Activated CD4-positive, alpha-beta memory T cell treated with anti-CD3 and anti-CD28 coated beads, Interleukin-2, amount 10 ng/mL, durations not matched to agents 7 days and 5 days (primary cell): Measurements from ENCODE around the gene MBP. TPM values are rescaled to one million over a fixed set of nuclear protein-coding genes. Genes with fewer than 3 reads are reported as not detected.
A peak's percentile ranks its signal among the peaks of the same experiment; 100 is the strongest.

ENCODE experiments used
- CTCF ChIA-PET: fragments of 350-600 bp; sonication (Branson Sonifier 250); formaldehyde crosslinking; loops from one replicate; lab custom pipeline; 2021; ENCODE audit warnings: antibody characterized with exemption, inconsistent platforms; lab: Charles Lee
- POLR2A ChIA-PET: fragments of 350-600 bp; sonication (Branson Sonifier 250); formaldehyde crosslinking; loops from one replicate; lab custom pipeline; 2021; ENCODE audit warnings: antibody characterized with exemption; lab: Charles Lee
- DNase-seq: peaks from one replicate; pipeline ENCODE4 v3.0.0-alpha.2; 2020
- H3K27ac Mint-ChIP-seq: one replicate; pipeline ENCODE4 v1.8.0; 2021; ENCODE audit warnings: mild to moderate bottlenecking, mixed read lengths
- H3K27me3 Mint-ChIP-seq: one replicate; pipeline ENCODE4 v1.8.0; 2021; ENCODE audit warnings: mixed read lengths
- H3K36me3 Mint-ChIP-seq: one replicate; pipeline ENCODE4 v1.8.0; 2021; ENCODE audit warnings: low read depth, mixed read lengths
- H3K4me1 Mint-ChIP-seq: one replicate; pipeline ENCODE4 v1.8.0; 2021; ENCODE audit warnings: mixed read lengths
- H3K4me3 Mint-ChIP-seq: one replicate; pipeline ENCODE4 v1.8.0; 2021; ENCODE audit warnings: mild to moderate bottlenecking, mixed read lengths
- H3K9me3 Mint-ChIP-seq: one replicate; pipeline ENCODE4 v1.8.0; 2021; ENCODE audit warnings: mixed read lengths
- total RNA-seq, 2 experiments: library from RNA; stranded (reverse); gene quantifications; one replicate each; pipeline ENCODE4 v1.2.3, GENCODE V29; 2021

Gene MBP
- total RNA-seq, 2 experiments from 2014 or later: 81.4 to 95.3 TPM

DNA sequence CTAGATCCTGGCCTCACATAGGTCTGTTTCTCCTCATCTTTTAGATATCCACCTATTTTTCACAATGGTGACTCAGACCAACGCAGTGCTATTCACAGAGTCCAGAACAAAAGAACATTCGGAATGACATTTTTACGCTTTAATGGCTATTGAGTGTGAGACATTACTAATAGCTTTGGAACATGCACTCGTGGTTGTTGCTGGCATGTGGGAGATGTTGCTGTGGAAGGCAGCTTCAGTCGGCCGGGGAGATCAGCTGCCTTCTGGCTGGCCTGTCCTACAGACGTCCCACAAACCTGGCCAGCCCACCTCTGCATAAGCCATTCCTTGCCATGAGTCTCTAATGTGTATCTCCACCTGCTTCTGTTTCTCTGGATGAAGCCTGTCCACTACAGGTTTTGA lies 3.4 kb downstream of the MBP start:
- Mint-ChIP-seq H3K4me1 (peaks cover 80% of the 10 kb centered on the region), H3K27ac (peak overlapping the region; percentile 30), H3K9me3 (no peaks in the 10 kb centered on the region), H3K36me3 (peaks cover 52% of the 10 kb centered on the region), H3K4me3 (peak overlapping the region; percentile 54), H3K27me3 (no peaks in the 10 kb centered on the region)
- ChIA-PET CTCF (no interaction called here), POLR2A (interaction anchor here (1.2 to 15.4 kb wide), 5 partner anchors 12 to 75 kb away, joined by 10 to 326 read pairs (median 61); no protein-coding TSS in a partner anchor)
- no peak for DNase-seq

GRCh38 chr18:77127769-77128671 lies 4.6 kb downstream of the MBP start:
- H3K27me3 Mint-ChIP-seq: no peaks in the 10 kb centered on the region
- H3K4me1 Mint-ChIP-seq: peaks cover 81% of the 10 kb centered on the region
- no peak for DNase-seq
- H3K4me3 Mint-ChIP-seq: peak overlapping the region; percentile 26
- peaks cover 62% of the 10 kb centered on the region for H3K36me3 Mint-ChIP-seq
- CTCF ChIA-PET: no interaction called here
- POLR2A ChIA-PET: interaction anchor here (0.7 to 15.4 kb wide), 7 partner anchors 13 to 128 kb away, joined by 3 to 326 read pairs (median 9); no protein-coding TSS in a partner anchor
- no peaks in the 10 kb centered on the region for H3K9me3 Mint-ChIP-seq
- peak overlapping the region; percentile 56 for H3K27ac Mint-ChIP-seq

- peaks cover 70% of the 10 kb centered on the region for H3K36me3 Mint-ChIP-seq
- POLR2A ChIA-PET: interaction anchor here (0.6 to 15.4 kb wide), 11 partner anchors 8 to 114 kb away, joined by 3 to 326 read pairs (median 15); partner anchors contain the start of gene MBP
- H3K27me3 Mint-ChIP-seq: no peaks in the 10 kb centered on the region
- H3K4me3 Mint-ChIP-seq: peak overlapping the region; percentile 61
- H3K9me3 Mint-ChIP-seq: no peaks in the 10 kb centered on the region
- CTCF ChIA-PET: interaction anchor here (0.8 to 3.6 kb wide), 10 partner anchors 10 to 321 kb away, joined by 3 to 20 read pairs (median 4); no protein-coding TSS in a partner anchor
- peaks cover 84% of the 10 kb centered on the region for H3K4me1 Mint-ChIP-seq
- DNase-seq: peak; percentile 73
- H3K27ac Mint-ChIP-seq: peak overlapping the region; percentile 78
Measured at GRCh38 chr18:77124452-77124922, 8.1 kb downstream of the MBP start.

GRCh38 chr18:77123320-77124231 lies 9.0 kb downstream of the MBP start:
- no peaks in the 10 kb centered on the region for H3K27me3 Mint-ChIP-seq
- H3K27ac Mint-ChIP-seq: peak overlapping the region; percentile 78
- ChIA-PET CTCF (interaction anchor here (0.8 to 3.6 kb wide), 14 partner anchors 9 to 88 kb away, joined by 3 to 20 read pairs (median 4); partner anchors contain the start of gene MBP), POLR2A (interaction anchor here (0.8 to 15.4 kb wide), 12 partner anchors 8 to 69 kb away, joined by 3 to 326 read pairs (median 12); partner anchors contain the start of gene MBP)
- no peak for DNase-seq
- H3K4me3 Mint-ChIP-seq: peak overlapping the region; percentile 61
- peaks cover 70% of the 10 kb centered on the region for H3K36me3 Mint-ChIP-seq
- no peaks in the 10 kb centered on the region for H3K9me3 Mint-ChIP-seq
- peaks cover 80% of the 10 kb centered on the region for H3K4me1 Mint-ChIP-seq

- DNase-seq: no peak
- peaks cover 64% of the 10 kb centered on the region for H3K36me3 Mint-ChIP-seq
- H3K4me3 Mint-ChIP-seq: no peak overlapping the region
- no peaks in the 10 kb centered on the region for H3K9me3 Mint-ChIP-seq
- peak overlapping the region; percentile 32 for H3K27ac Mint-ChIP-seq
- H3K27me3 Mint-ChIP-seq: no peaks in the 10 kb centered on the region
- peaks cover 69% of the 10 kb centered on the region for H3K4me1 Mint-ChIP-seq
- POLR2A ChIA-PET: interaction anchor here (1.0 to 15.4 kb wide), 7 partner anchors 9 to 123 kb away, joined by 3 to 326 read pairs (median 5); partner anchors contain the start of gene MBP
- CTCF ChIA-PET: interaction anchor here (0.9 to 3.6 kb wide), 10 partner anchors 9 to 90 kb away, joined by 3 to 20 read pairs (median 4); partner anchors contain the start of gene MBP
Measured at GRCh38 chr18:77121523-77121922, 11.1 kb downstream of the MBP start.

DNA sequence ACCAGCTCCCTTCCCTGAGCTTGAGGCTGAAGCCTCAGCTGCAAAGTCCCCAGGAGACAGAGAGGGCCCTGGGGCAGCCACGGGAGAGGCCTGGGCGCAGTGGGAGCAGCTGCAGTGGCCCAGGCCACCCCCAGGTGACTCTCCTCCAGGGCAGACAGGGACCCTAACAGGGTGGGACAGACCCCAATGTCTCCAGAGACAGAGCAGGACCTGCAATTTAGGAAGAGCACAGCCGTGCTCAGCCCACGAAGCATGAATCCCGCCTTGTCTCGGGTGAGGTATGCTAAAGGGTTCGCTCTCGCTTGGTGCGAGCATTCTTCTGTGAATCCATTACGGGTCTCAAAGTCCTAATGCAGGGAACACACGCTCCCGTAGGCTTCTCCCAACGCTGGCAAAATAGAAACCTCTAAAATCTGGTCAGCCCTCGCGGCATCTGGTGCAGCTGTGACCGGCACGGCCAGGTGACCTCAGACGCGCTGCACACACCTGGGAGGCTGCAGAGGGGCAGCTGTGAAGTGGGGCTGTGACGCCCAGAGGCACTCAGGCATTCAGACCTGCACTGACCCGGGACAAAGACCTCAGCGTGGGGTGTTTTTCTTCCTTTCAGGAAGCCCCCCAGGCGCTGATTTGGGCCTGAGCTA lies 12.6 kb downstream of the MBP start:
- CTCF ChIA-PET: interaction anchor here (1.8 kb wide), 1 partner anchor 51 kb away, joined by 5 read pairs; no protein-coding TSS in a partner anchor
- no peak overlapping the region for H3K27ac Mint-ChIP-seq
- no peaks in the 10 kb centered on the region for H3K9me3 Mint-ChIP-seq
- POLR2A ChIA-PET: interaction anchor here (7.0 kb wide), 1 partner anchor 13 kb away, joined by 80 read pairs; no protein-coding TSS in a partner anchor
- no peak overlapping the region for H3K4me3 Mint-ChIP-seq
- peaks cover 66% of the 10 kb centered on the region for H3K4me1 Mint-ChIP-seq
- DNase-seq: no peak
- H3K36me3 Mint-ChIP-seq: peaks cover 69% of the 10 kb centered on the region
- no peaks in the 10 kb centered on the region for H3K27me3 Mint-ChIP-seq

DNA sequence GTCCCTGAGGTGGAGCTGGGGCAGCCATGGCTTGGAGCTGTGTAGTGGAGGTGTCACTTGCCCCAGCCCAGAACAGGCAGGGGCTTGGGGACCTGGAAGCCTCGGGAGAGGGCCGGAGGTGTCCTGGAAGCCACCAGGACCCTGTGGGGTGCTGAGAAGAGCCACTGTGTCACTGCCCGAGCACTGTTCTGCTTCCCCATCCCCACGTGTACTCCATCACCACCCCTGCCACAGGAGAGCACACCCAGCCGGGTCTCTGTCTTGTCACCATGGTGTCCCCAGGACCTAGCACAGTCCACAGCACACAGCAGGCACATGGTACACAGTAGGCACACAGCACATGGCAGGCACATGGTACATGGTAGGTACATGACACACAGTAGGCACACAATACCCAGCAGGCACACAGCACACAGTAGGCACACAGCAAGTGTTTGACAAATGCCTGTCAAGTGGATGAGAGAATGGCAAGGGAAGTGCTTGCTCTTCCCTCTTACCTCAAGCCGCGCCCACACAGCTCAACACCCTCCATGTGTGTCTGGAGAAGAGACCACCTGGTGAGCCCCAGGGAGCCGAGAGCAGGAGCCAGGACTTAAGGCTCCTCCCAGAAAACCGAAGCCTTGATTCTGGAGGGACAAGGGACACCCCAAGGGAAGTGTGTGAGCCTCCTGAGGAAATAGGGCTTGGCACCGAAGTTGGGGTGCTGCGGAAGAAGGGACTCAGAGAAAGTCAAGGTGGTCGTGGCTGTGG lies 13.3 kb downstream of the MBP start:
- Mint-ChIP-seq H3K27ac (no peak overlapping the region), H3K27me3 (no peaks in the 10 kb centered on the region), H3K36me3 (peaks cover 70% of the 10 kb centered on the region), H3K9me3 (no peaks in the 10 kb centered on the region), H3K4me1 (peaks cover 66% of the 10 kb centered on the region), H3K4me3 (no peak overlapping the region)
- ChIA-PET CTCF (no interaction called here), POLR2A (interaction anchor here (7.0 kb wide), 1 partner anchor 12 kb away, joined by 80 read pairs; no protein-coding TSS in a partner anchor)
- DNase-seq: no peak

- Mint-ChIP-seq H3K36me3 (peaks cover 68% of the 10 kb centered on the region), H3K4me3 (no peak overlapping the region), H3K27ac (no peak overlapping the region), H3K9me3 (no peaks in the 10 kb centered on the region), H3K4me1 (peaks cover 62% of the 10 kb centered on the region), H3K27me3 (no peaks in the 10 kb centered on the region)
- no peak for DNase-seq
- ChIA-PET POLR2A (interaction anchor here (0.7 to 7.0 kb wide), 2 partner anchors 12 to 16 kb away, joined by 3 to 80 read pairs; no protein-coding TSS in a partner anchor), CTCF (no interaction called here)
Measured at GRCh38 chr18:77118256-77119090, 14.1 kb downstream of the MBP start.

- H3K27ac Mint-ChIP-seq: peak overlapping the region; percentile 23
- no peak overlapping the region for H3K4me3 Mint-ChIP-seq
- DNase-seq: no peak
- ChIA-PET POLR2A (interaction anchor here (0.7 to 1.0 kb wide), 3 partner anchors 8 to 15 kb away, joined by 3 to 6 read pairs (median 3); no protein-coding TSS in a partner anchor), CTCF (interaction anchor here (0.8 kb wide), 1 partner anchor 9 kb away, joined by 3 read pairs; no protein-coding TSS in a partner anchor)
- peaks cover 61% of the 10 kb centered on the region for H3K4me1 Mint-ChIP-seq
- no peaks in the 10 kb centered on the region for H3K27me3 Mint-ChIP-seq
- H3K9me3 Mint-ChIP-seq: no peaks in the 10 kb centered on the region
- peaks cover 62% of the 10 kb centered on the region for H3K36me3 Mint-ChIP-seq
Measured at GRCh38 chr18:77116201-77117080, 16.1 kb downstream of the MBP start.
